ENCODE measurements around the gene TUBB6. TPM values are rescaled to one million over a fixed set of nuclear protein-coding genes. Genes with fewer than 3 reads are reported as not detected.
A peak's percentile ranks its signal among the peaks of the same experiment; 100 is the strongest.

TUBB6 gene
- total and polyA plus RNA-seq, 2 donors (not counting 1 experiment from before 2014, with no cell fraction given) = 30.4 to 58.7 TPM

- no peak overlapping the region for H3K9ac ChIP-seq (ENCODE audit: low read length)
- no peaks in the 10 kb centered on the region for H3K79me2 ChIP-seq (ENCODE audit: control insufficient read depth, insufficient read depth, low read length)
- no peak overlapping the region for H3K4me3 ChIP-seq (ENCODE audit: control extremely low read depth in 1 of 5, extremely low read depth in 1 of 5, insufficient read depth in 1 of 5, low read depth in 2 of 5, low read length in 4 of 5)
- H2AFZ ChIP-seq (ENCODE audit: insufficient read depth, low read depth, low read length, poor library complexity, severe bottlenecking) = no peak overlapping the region
- intact Hi-C loops (cut with micrococcal nuclease) = no loop called here
- no peaks in the 10 kb centered on the region for H3K36me3 ChIP-seq (replicated peaks in 1 of 2; ENCODE audit: control extremely low read depth in 1 of 2, control insufficient read depth in 1 of 2, extremely low read depth in 1 of 2, insufficient read depth in 2 of 2, low read length in 1 of 2)
- TF ChIP-seq EZH2 (IDR thresholded peaks at IDR 0.05; ENCODE audit: borderline replicate concordance, insufficient read depth, low read depth, low read length, poor library complexity, severe bottlenecking) (no peak), CTCF (IDR thresholded peaks at IDR 0.05) (no peak)
- no peak for DNase-seq
- peak overlapping the region; percentile 86 for H3K4me2 ChIP-seq (replicated peaks; ENCODE audit: low read depth, low read length, poor library complexity, severe bottlenecking)
- Mint-ChIP-seq H3K27ac (no peak overlapping the region), H3K4me3 (peak overlapping the region; percentile 96), H3K27me3 (peaks cover 28% of the 10 kb centered on the region), H3K4me1 (peaks cover 23% of the 10 kb centered on the region), H3K9me3 (ENCODE audit: insufficient read depth) (peaks cover 3% of the 10 kb centered on the region)
- 90% methylated on average over 24 of the region's 25 CpGs for WGBS (ENCODE audit: insufficient coverage)
- POLR2A ChIA-PET = no interaction called here
- CTCF ChIA-PET = no interaction called here
- H3K27ac ChIP-seq (ENCODE audit: low read length in 2 of 2) = no peak overlapping the region
- H3K4me1 ChIP-seq (ENCODE audit: control insufficient read depth in 2 of 2, insufficient read depth in 2 of 2, low read length in 2 of 2) = peaks cover 15 to 32% of the 10 kb centered on the region in 2 donors
- H3K27me3 ChIP-seq (replicated peaks in 1 of 4; ENCODE audit: control extremely low read depth in 1 of 4, control insufficient read depth in 3 of 4, insufficient read depth in 4 of 4, low read length in 3 of 4) = peaks cover 0 to 22% (median 11%) of the 10 kb centered on the region in 4 experiments
- H4K20me1 ChIP-seq (ENCODE audit: control insufficient read depth, insufficient read depth, low read length, poor library complexity, severe bottlenecking) = no peaks in the 10 kb centered on the region
- H3K9me3 ChIP-seq (ENCODE audit: control extremely low read depth in 1 of 3, control insufficient read depth in 2 of 3, insufficient read depth in 1 of 3, low read length in 2 of 3) = peaks cover 0 to 12% (median 0%) of the 10 kb centered on the region in 3 donors
- no peak for ATAC-seq (ENCODE audit: low read depth)
Observed at GRCh38 chr18:12305930-12306629, 2.0 kb upstream of the TUBB6 start.
